Suprapubic skin (tissue), 4 donors: Measurements from ENCODE around the gene POTEJ.
"Not testable (repeated sequence)": the region's sequence is repeated elsewhere in the genome, so short reads cannot be mapped to it uniquely, and the experiment has no call there.

Source experiments
- CTCF ChIP-seq, 2 donors: fragments of 200-600 bp in 1 of 2; fragments of 450-650 bp in 1 of 2; sonication (generic) in 1 of 2; IDR thresholded peaks; one replicate each; pipeline ENCODE4 v1.5.1; 2016 to 2019; ENCODE audit warnings: antibody characterized with exemption in 2 of 2, mild to moderate bottlenecking in 1 of 2, moderate library complexity in 1 of 2
- EP300 ChIP-seq: sonication (generic); formaldehyde crosslinking; IDR thresholded peaks from one replicate; pipeline ENCODE4 v1.6.1; 2017; ENCODE audit warnings: antibody characterized with exemption
- POLR2A ChIP-seq, 2 donors: fragments of 450-650 bp; IDR thresholded peaks; one replicate each; pipeline ENCODE4 v1.6.1; 2017; ENCODE audit warnings: antibody characterized with exemption in 2 of 2, mild to moderate bottlenecking in 2 of 2, moderate library complexity in 2 of 2
- POLR2AphosphoS5 ChIP-seq, 3 donors: sonication (generic); formaldehyde crosslinking; IDR thresholded peaks; one replicate each; pipeline ENCODE4 v1.6.1; 2017; ENCODE audit warnings: antibody characterized with exemption in 3 of 3

- not testable (repeated sequence) for TF ChIP-seq CTCF (IDR thresholded peaks at IDR 0.05); POLR2A (IDR thresholded peaks at IDR 0.05); EP300; POLR2AphosphoS5 (IDR thresholded peaks at IDR 0.05)
Measured at GRCh38 chr2:130608276-130609001, 2.8 kb upstream of the POTEJ start.
